B cell (primary cell): ENCODE measurements around the gene TMEM116. TPM values are rescaled to one million over a fixed set of nuclear protein-coding genes. Genes with fewer than 3 reads are reported as not detected.

ENCODE experiments used
- ATAC-seq: fragments of 200-7000 bp; cut with Tn5 transposase; one replicate; pipeline ENCODE4 v1.10.0; 2021; ENCODE audit warnings: low read depth, mild to moderate bottlenecking, moderate number of reproducible peaks, moderate library complexity
- CTCF ChIA-PET: fragments of 350-600 bp; sonication (Branson Sonifier 250); formaldehyde crosslinking; loops from one replicate; lab custom pipeline; 2021; ENCODE audit warnings: antibody characterized with exemption, inconsistent platforms; lab: Charles Lee
- POLR2A ChIA-PET: fragments of 350-600 bp; sonication (Branson Sonifier 250); formaldehyde crosslinking; loops from one replicate; lab custom pipeline; 2021; ENCODE audit warnings: antibody characterized with exemption; lab: Charles Lee
- DNase-seq: peaks from one replicate; pipeline ENCODE4 v3.0.0; 2013
- H2AFZ ChIP-seq: 2 replicates; pipeline ENCODE4 v1.6.1; 2012; ENCODE audit warnings: mild to moderate bottlenecking, low read depth, low read length; ENCODE audit not compliant: insufficient read depth, poor library complexity, severe bottlenecking
- H3K27ac ChIP-seq, 2 donors: 1 replicate in 1 of 2; 2 replicates in 1 of 2; pipeline ENCODE4 v1.5.1; 2012 to 2013; ENCODE audit warnings: low read length in 2 of 2, mild to moderate bottlenecking in 2 of 2, moderate library complexity in 1 of 2
- H3K27me3 ChIP-seq, 4 experiments: fragments of 200-600 bp in 1 of 4; sonication (generic) in 1 of 4; replicated peaks in 1 of 4; 1 replicate in 2 of 4; 2 replicates in 2 of 4; pipeline versions ENCODE4 v1.6.1 to v1.7.0; 2013 to 2016; ENCODE audit warnings: low read length in 3 of 4, mild to moderate bottlenecking in 2 of 4, mixed read lengths in 1 of 4, moderate library complexity in 1 of 4; ENCODE audit not compliant: insufficient read depth in 4 of 4, control insufficient read depth in 3 of 4; ENCODE audit errors: control extremely low read depth in 1 of 4
- H3K36me3 ChIP-seq, 2 experiments: replicated peaks in 1 of 2; 1 replicate in 1 of 2; 2 replicates in 1 of 2; pipeline versions ENCODE4 v1.6.1 to v1.7.1; 2013; ENCODE audit warnings: low read length in 1 of 2; ENCODE audit not compliant: insufficient read depth in 2 of 2, control insufficient read depth in 1 of 2; ENCODE audit errors: control extremely low read depth in 1 of 2, extremely low read depth in 1 of 2
- H3K4me1 ChIP-seq, 2 donors: fragments of 200-600 bp in 1 of 2; sonication (generic) in 1 of 2; 1 replicate in 1 of 2; 2 replicates in 1 of 2; pipeline versions ENCODE4 v1.5.1 to v1.6.1; 2013 to 2017; ENCODE audit warnings: low read length in 2 of 2; ENCODE audit not compliant: control insufficient read depth in 2 of 2, insufficient read depth in 2 of 2
- H3K4me2 ChIP-seq: replicated peaks from 2 replicates; pipeline ENCODE3; 2012; ENCODE audit warnings: mild to moderate bottlenecking, low read depth, low read length; ENCODE audit not compliant: poor library complexity, severe bottlenecking
- H3K4me3 ChIP-seq, 5 experiments: fragments of 200-600 bp in 1 of 5; sonication (generic) in 1 of 5; 1 replicate in 3 of 5; 2 replicates in 2 of 5; pipeline versions ENCODE4 v1.5.1 to v1.7.0; 2011 to 2016; ENCODE audit warnings: low read length in 4 of 5, mild to moderate bottlenecking in 4 of 5, low read depth in 2 of 5, control low read depth in 1 of 5, moderate library complexity in 1 of 5; ENCODE audit not compliant: insufficient read depth in 1 of 5; ENCODE audit errors: control extremely low read depth in 1 of 5, extremely low read depth in 1 of 5
- H3K79me2 ChIP-seq: fragments of 200-600 bp; sonication (generic); one replicate; pipeline ENCODE4 v1.6.0; 2016; ENCODE audit warnings: low read length; ENCODE audit not compliant: control insufficient read depth, insufficient read depth
- H3K9ac ChIP-seq: fragments of 200-600 bp; sonication (generic); 2 replicates; pipeline ENCODE4 v1.6.1; 2017; ENCODE audit warnings: mild to moderate bottlenecking, low read length, moderate library complexity
- H3K9me3 ChIP-seq, 3 donors: one replicate each; pipeline versions ENCODE4 v1.6.1 to v1.7.1; 2013; ENCODE audit warnings: low read length in 2 of 3; ENCODE audit not compliant: control insufficient read depth in 2 of 3, insufficient read depth in 1 of 3; ENCODE audit errors: control extremely low read depth in 1 of 3
- H4K20me1 ChIP-seq: 2 replicates; pipeline ENCODE4 v1.6.0; 2012; ENCODE audit warnings: mild to moderate bottlenecking, low read length; ENCODE audit not compliant: insufficient read depth, control insufficient read depth, poor library complexity, severe bottlenecking
- H3K27ac Mint-ChIP-seq: one replicate; pipeline ENCODE4 v1.8.0; 2021; ENCODE audit warnings: mixed read lengths
- H3K27me3 Mint-ChIP-seq: one replicate; pipeline ENCODE4 v1.8.0; 2021; ENCODE audit warnings: mixed read lengths
- H3K4me1 Mint-ChIP-seq: one replicate; pipeline ENCODE4 v1.8.0; 2021; ENCODE audit warnings: mixed read lengths
- H3K4me3 Mint-ChIP-seq: one replicate; pipeline ENCODE4 v1.8.0; 2021; ENCODE audit warnings: mixed read lengths
- H3K9me3 Mint-ChIP-seq: one replicate; pipeline ENCODE4 v1.8.0; 2022; ENCODE audit warnings: mixed read lengths; ENCODE audit not compliant: insufficient read depth
- CTCF ChIP-seq: fragments of 200-600 bp; IDR thresholded peaks from one replicate; pipeline ENCODE4 v1.8.0; 2022; ENCODE audit warnings: antibody characterized with exemption, mild to moderate bottlenecking
- EZH2 ChIP-seq: IDR thresholded peaks from 2 replicates; pipeline ENCODE4 v1.6.1; 2012; ENCODE audit warnings: borderline replicate concordance, low read depth, mild to moderate bottlenecking, moderate library complexity, low read length; ENCODE audit not compliant: insufficient read depth, poor library complexity, severe bottlenecking
- WGBS: methylation state at CpG from one replicate; pipeline ENCODE4 v1.1.5; 2013; ENCODE audit warnings: missing lambda C conversion rate; ENCODE audit not compliant: insufficient coverage; 5-methylcytosine and 5-hydroxymethylcytosine counted together
- intact Hi-C: fragments of 100-400 bp; cut with micrococcal nuclease; formaldehyde crosslinking; loops from one replicate; pipeline ENCODE4 v1.10.0; 2022
- polyA plus RNA-seq: library from polyadenylated mRNA; depleted of rRNA; stranded (reverse); fragments of >200 nt; gene quantifications from 2 replicates; pipeline ENCODE4 v1.2.3, GENCODE V29; 2012
- total RNA-seq, 2 donors: library from RNA; stranded (reverse); fragments of 120-200 nt in 1 of 2; gene quantifications; 1 replicate in 1 of 2; 2 replicates in 1 of 2; pipeline versions ENCODE4 v1.2.3 to v1.2.4, GENCODE V29; 2013 to 2022

TMEM116 gene
- total and polyA plus RNA-seq, 2 donors (not counting 1 experiment from before 2014, with no cell fraction given) = 7.9 to 11.7 TPM

GRCh38 chr12:112025808-112026375 is 12.9 kb upstream of the TMEM116 start:
- Histone ChIP-seq H3K4me2 (peak overlapping the region; percentile 23), H3K4me3 (no peak overlapping the region), H4K20me1 (peaks cover 35% of the 10 kb centered on the region), H3K4me1 (peaks cover 9 to 10% of the 10 kb centered on the region in 2 donors), H3K79me2 (peaks cover 27% of the 10 kb centered on the region), H3K9ac (no peak overlapping the region), H3K27ac (peak overlapping the region; percentile 0 to 48), H3K36me3 (peaks cover 28 to 50% of the 10 kb centered on the region in 2 experiments), H3K9me3 (no peaks in the 10 kb centered on the region), H2AFZ (no peak overlapping the region), H3K27me3 (no peaks in the 10 kb centered on the region)
- H3K4me1 Mint-ChIP-seq = peaks cover 42% of the 10 kb centered on the region
- no peak overlapping the region for H3K4me3 Mint-ChIP-seq
- no peaks in the 10 kb centered on the region for H3K27me3 Mint-ChIP-seq
- intact Hi-C loops = loop anchor here (1.0 to 5.0 kb wide), 2 partner anchors 22 to 34 kb away; no protein-coding TSS in a partner anchor
- TF ChIP-seq CTCF (no peak), EZH2 (no peak)
- DNase-seq (peak; percentile 27), ATAC-seq (no peak)
- peak overlapping the region; percentile 28 for H3K27ac Mint-ChIP-seq
- H3K9me3 Mint-ChIP-seq = no peaks in the 10 kb centered on the region
- CTCF ChIA-PET = no interaction called here
- 63% methylated on average over 4 of the region's 4 CpGs for WGBS
- POLR2A ChIA-PET = interaction anchor here (0.6 kb wide), 1 partner anchor 27 kb away, joined by 3 read pairs; no protein-coding TSS in a partner anchor

DNA sequence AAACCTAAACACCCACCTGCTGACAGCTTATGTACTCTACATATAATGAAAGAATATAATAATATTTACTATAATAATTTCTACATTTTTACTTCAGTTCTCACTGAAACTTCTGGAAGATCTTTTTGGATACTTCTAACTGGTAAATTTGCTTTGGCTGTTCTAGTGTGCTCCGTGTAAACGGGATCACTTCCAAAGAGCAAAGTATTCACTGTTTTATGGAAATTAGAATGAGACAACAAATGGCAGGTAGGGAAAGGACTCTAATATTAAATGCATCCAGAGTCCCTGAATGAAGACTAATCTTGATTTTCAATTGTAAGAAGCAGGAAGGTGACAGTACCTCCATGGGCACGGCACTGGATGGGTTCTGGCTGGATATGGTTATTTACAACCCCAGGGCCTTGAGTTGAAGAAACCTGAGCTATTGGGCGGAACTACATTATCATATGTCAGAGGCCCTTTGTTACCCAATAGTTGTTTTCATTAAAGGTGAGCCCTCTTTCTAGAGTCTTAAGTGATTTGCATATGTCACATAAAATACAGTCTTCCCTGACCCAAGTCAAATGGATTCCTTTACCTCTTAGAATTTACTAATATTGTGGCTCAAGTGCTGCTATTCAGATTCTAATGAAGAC is 10.9 kb upstream of the TMEM116 start:
- Histone ChIP-seq H3K4me2 (no peak overlapping the region), H4K20me1 (peaks cover 54% of the 10 kb centered on the region), H3K27ac (no peak overlapping the region), H3K4me3 (no peak overlapping the region), H3K36me3 (peaks cover 29 to 60% of the 10 kb centered on the region in 2 experiments), H3K4me1 (peaks cover 17 to 23% of the 10 kb centered on the region in 2 donors), H3K79me2 (peaks cover 46% of the 10 kb centered on the region), H2AFZ (no peak overlapping the region), H3K9ac (no peak overlapping the region), H3K27me3 (no peaks in the 10 kb centered on the region), H3K9me3 (no peaks in the 10 kb centered on the region)
- ATAC-seq (no peak), DNase-seq (no peak)
- Mint-ChIP-seq H3K4me1 (peaks cover 51% of the 10 kb centered on the region), H3K4me3 (no peak overlapping the region), H3K27ac (no peak overlapping the region), H3K9me3 (no peaks in the 10 kb centered on the region), H3K27me3 (no peaks in the 10 kb centered on the region)
- ChIA-PET CTCF (interaction anchor here (1.2 to 1.9 kb wide), 3 partner anchors 10 to 79 kb away, joined by 3 to 5 read pairs (median 5); partner anchors contain the start of gene TMEM116), POLR2A (interaction anchor here (0.6 kb wide), 1 partner anchor 229 kb away, joined by 5 read pairs; no protein-coding TSS in a partner anchor)
- intact Hi-C loops = no loop called here
- WGBS = 92% methylated on average over 2 of the region's 4 CpGs
- TF ChIP-seq EZH2 (no peak), CTCF (no peak)
